Stimulated activated CD4-positive, alpha-beta T cell treated with anti-CD3 and anti-CD28 coated beads, Interleukin-1b, Interleukin-23, amount 100 ng/mL, for 24 hours (primary cell): ENCODE results near the gene GRWD1.

Experiments
- DNase-seq, 4 experiments: peaks; one replicate each; pipeline ENCODE4 v3.0.0-alpha.2; 2020; ENCODE audit warnings: low read depth in 4 of 4, low spot score in 1 of 4

Gene GRWD1

GRCh38 chr19:48445606-48446481 lies at the start of gene GRWD1:
Gene GRWD1 (plus strand): TSS chr19:48445983. CDS start chr19:48446006, 23 bp downstream.
- DNase-seq, result peak; percentile 75 to 90 (median 86)

GRCh38 chr19:48396016-48396823 lies 49.6 kb upstream of the GRWD1 start:
- no peak for DNase-seq

GRCh38 chr19:48396824-48397176 lies 49.0 kb upstream of the GRWD1 start:
- no peak for DNase-seq

GRCh38 chr19:48397263-48398101 lies 48.3 kb upstream of the GRWD1 start:
- DNase-seq, result no peak

- no peak for DNase-seq
These were observed 47.7 kb upstream of the GRWD1 start for GRCh38 chr19:48398102-48398374.

GRCh38 chr19:48398375-48399235 lies 47.2 kb upstream of the GRWD1 start:
- DNase-seq, result peak; percentile 62 to 73 (median 65)

GRCh38 chr19:48400018-48400742 lies 45.6 kb upstream of the GRWD1 start:
- DNase-seq, result no peak

- no peak for DNase-seq
These were observed 44.5 kb upstream of the GRWD1 start for GRCh38 chr19:48401287-48401686.

GRCh38 chr19:48403606-48404005 lies 42.2 kb upstream of the GRWD1 start:
- no peak for DNase-seq

GRCh38 chr19:48405010-48405659 lies 40.6 kb upstream of the GRWD1 start:
- DNase-seq, result no peak

- DNase-seq, result no peak
These were observed 39.9 kb upstream of the GRWD1 start for GRCh38 chr19:48405850-48406249.

- DNase-seq, result no peak
These were observed 31.8 kb upstream of the GRWD1 start for GRCh38 chr19:48413879-48414587.

GRCh38 chr19:48415395-48415794 lies 30.4 kb upstream of the GRWD1 start:
- DNase-seq, result peak in 2 of 4 experiments; percentile 46 to 73

GRCh38 chr19:48415806-48416221 lies 30.0 kb upstream of the GRWD1 start:
- DNase-seq, result no peak

- DNase-seq, result no peak
These were observed 28.4 kb upstream of the GRWD1 start for GRCh38 chr19:48417421-48417820.

GRCh38 chr19:48418317-48419064 lies 27.3 kb upstream of the GRWD1 start:
- no peak for DNase-seq

GRCh38 chr19:48419158-48419920 lies 26.4 kb upstream of the GRWD1 start:
- peak in 3 of 4 experiments; percentile 46 to 61 (median 50) for DNase-seq
